Measurements from ENCODE around the gene KSR1.
"Not testable (repeated sequence)": the region's sequence is repeated elsewhere in the genome, so short reads cannot be mapped to it uniquely, and the experiment has no call there.

KSR1 gene

DNA sequence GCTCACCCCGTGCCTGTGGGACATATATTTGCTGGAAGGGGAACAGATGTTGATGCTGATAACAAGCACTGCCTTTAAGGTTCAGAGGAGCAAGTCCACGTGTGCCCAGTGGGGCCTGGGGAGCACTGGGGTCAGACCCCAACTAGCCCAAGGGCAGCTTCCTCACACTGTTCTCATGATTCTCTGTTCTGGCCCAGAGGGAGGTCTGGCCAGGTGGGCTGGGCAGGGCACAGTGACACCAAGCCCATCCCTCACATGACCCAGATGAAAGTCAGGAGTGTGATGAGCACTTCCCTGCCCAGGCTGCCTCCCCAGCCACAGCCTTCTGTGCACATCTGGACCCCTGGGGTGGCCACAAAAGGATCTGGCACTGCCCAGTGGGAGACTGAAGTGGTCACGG is 29.8 kb upstream of the KSR1 start:
- DNase-seq (ENCODE audit: low spot score): not testable (repeated sequence)

DNA sequence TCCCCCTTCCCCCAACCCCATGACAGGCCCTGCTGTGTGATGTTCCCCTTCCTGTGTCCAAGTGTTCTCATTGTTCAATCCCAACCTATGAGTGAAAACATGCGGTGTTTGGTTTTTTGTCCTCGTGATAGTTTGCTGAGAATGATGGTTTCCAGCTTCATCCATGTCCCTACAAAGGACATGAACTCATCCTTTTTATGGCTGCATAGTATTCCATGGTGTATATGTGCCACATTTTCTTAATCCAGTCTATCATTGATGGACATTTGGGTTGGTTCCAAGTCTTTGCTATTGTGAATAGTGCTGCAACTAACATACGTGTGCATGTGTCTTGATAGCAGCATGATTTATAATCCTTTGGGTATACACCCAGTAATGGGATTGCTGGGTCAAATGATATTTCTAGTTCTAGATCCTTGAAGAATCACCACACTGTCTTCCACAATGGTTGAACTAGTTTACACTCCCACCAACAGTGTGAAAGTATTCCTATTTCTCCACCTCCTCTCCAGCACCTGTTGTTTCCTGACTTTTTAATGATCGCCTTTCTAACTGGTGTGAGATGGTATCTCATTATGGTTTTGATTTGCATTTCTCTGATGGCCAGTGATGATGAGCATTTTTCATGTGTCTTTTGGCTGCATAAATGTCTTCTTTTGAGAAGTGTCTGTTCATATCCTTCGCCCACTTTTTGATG is 28.9 kb upstream of the KSR1 start:
- not testable (repeated sequence) for DNase-seq (ENCODE audit: low spot score)

DNA sequence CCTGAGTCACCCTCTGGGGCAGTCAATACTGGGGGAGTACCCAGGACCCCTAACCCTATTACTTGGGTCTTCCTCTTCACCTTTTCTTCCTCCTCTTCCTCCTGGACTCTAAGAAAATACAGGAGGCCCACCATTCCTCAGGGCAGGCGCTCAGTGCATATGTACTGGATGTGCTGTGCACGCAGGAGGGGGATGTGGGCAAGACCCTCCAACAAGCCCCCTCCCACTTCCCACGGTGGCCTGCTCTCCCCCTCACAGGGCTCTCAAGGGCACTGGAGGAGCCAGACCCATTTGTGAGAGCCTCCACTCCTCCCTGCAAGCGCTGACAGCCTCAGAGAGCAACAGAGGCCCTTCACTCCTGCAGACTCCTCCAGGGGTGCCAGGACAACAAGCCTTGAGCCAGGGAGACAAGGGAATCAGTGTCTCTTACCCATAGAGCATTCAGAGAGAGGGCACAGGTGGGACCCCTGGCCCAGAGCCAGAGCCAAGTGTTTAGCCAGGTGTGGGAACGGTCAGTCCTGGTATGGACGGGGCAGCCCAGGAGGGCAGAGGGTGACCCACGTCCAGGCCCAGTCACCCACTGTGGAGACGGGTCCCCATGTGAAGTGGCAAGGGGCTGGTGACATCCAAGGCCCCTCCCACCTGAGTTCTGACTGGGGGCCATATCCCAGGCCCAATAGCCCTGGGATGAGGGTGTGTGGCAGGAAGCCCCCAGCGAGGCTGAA is 27.3 kb upstream of the KSR1 start:
- no peak for DNase-seq (ENCODE audit: low spot score)

DNA sequence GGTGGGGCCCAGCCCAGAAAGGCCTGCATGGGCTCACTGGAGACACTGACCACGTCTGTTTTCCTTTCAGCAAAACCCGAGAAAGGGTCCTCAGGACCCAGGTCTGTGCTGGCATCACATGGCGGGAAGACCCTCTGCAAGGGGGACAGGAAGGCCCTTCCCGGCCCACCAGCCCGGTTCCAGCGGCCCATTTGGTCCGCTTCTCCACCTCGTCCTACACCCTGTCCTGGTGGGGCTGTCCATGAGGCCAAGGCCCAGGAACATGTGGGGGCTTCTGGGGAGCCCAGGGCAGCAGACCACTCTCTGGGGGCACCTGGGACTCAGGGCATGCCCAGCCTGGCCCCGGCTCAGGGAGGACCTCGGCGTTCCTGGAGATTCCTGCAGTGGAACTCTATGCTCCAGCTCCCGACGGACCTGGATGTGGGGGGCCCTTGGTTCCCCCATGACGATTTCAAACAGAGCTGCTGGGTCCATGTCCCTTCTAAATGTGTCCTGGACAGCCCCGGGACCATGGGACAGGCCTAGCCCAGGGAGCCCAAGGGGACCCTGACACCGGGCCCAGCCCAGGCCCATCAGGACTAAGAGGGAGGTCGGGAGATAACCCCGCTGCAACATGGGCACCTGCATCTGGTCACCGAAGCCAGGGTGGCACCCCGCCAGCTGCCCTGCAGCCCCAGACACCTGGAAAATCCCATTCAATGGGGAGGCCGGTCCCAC is 26.4 kb upstream of the KSR1 start:
- DNase-seq (ENCODE audit: low spot score): no peak

DNA sequence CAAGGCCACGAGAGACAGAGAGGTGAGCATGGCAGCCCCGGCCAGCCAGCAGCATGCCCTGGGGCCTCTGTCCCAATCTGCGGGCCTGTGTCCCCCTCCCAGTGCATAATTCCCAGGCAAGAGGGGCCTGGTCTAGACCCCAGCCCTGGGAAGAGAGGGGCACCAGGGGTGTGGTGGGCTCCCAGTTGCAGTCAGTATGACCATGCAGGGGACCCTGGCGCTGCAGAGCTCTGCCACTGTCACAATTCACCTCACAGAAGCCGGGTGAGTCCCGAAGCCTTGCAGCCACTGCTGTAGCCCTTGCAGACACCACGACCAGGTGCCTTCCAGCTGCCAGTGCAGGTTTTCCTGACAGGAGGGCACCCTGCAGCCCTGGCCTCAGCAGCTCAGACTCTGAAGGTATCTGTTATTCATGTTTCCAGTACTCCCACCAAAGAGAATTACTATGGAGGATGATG is 25.8 kb upstream of the KSR1 start:
- no peak for DNase-seq (ENCODE audit: low spot score)

DNA sequence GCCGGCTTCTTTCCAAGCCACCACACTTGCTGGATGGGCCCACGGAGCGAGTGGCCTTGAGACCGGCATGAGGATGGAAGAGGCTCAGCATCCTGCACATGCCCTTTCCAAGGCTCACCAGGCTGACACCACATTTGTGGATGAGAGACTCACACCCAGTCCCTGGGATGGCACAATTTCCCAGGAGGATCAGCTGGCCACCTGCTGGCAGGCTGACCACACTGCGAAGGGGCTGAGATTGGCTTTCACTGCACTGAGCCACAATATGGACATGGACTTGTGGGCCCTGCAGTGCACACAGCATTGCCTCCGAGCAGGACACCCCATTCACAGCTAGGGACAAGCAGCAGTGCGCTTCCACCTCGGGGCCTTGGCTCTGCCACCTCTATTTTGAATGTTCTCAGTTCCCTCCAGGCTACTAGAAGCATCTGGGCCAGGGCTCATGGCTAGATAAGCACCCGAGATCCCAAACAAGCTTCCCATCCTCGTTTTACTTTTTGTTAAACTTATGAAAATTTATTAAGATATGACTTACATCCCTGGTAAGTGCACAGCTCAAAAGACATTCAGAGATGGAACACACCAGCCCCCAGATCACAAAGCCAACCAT is 25.3 kb upstream of the KSR1 start:
- peak; percentile 42 for DNase-seq (ENCODE audit: low spot score)

DNA sequence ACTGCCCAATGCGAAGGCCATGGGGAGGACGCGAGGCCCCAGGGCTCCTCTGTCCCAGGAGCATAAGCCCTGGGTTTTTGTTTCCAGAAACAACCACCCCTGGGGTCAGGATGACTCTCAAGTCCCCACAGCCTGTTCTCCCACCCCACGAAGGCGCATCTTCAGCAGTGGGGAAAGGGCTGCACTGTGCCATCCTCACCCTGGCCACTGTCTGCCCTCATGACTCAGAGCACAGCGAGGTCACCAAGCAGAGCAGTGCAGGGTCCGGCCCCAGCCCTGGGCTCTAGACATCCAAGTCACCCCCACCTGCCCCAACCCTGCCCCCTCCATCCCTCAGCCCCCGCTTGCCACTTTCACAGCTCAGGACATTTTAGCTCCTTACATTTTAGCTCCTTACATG is 22.7 kb upstream of the KSR1 start:
- DNase-seq (ENCODE audit: low spot score): no peak

DNA sequence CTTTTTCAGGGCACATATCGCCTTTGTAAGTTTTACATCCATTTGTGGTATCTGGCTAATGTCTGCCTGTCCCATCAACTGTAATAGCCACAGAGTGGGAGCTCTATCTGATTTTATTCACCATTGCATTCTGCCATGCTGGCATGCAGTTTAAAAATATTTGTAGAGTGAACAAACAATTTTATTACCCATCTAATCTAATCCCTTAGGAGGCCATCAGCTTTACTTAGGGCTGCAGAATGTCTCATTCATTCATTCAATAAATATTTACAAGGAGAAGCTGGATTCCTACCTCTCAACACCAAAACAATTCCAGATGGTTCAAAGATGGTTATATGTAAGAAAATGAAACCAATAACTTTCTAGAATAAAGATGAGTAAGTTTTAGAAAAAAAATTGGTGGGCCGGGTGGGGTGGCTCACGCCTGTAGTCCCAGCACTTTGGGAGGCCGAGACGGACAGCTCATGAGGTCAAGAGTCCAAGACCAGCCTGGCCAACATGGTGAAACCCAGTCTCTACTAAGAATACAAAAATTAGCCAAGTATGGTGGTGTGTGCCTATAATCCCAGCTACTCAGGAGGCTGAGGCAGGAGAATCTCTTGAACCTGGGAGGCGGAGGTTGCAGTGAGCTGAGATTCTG is 20.7 kb upstream of the KSR1 start:
- DNase-seq (ENCODE audit: low spot score): not testable (repeated sequence)

DNA sequence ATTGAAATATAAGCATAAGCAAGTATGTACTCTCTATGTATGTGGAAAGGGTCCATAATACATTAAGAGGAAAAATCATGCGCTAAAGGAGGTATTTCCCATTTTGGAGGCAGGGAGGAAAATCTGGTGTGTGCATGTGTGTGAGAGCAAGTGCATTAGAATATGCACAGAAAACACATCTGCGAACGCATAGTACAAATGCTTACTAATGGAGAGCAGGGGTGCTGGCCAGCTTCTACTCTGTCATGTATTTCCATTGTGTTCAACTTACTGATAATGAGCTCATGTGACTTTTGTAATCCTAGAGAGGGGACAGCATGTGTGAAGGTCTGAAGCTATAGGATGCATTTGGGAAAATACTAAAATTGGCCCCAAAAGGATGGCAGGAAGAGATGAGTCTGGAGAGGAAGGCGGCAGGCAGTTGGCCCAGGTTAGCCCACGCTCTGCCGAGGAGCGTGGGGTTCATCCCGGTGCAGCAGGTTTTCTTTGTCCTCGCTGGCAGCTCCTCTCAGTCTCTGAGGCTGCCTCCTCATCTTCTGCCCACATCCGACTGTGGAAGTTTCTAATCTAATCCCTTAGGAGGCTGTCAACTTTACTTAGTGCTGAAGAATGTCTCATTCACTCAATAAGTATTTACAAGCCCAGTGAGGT is 17.8 kb upstream of the KSR1 start:
- no peak for DNase-seq (ENCODE audit: low spot score)

DNA sequence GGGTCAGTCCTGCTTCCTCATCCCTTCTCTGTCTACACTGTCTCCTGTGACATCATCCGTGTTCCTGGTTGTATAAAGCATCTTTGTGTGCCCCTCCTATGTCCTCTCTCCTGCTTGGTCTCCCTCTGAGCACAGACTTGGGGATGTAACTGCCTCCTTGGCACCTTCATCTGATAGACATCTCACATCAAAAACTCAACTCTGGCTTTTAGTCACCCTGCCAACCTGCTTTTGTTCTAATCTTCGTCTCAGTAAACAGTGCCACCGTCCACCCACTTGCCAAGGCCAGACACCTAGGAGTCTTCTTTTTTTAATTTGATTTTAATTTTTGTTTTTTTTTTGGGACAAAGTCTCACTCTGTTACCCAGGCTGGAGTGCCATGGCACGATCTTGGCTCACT is 16.9 kb upstream of the KSR1 start:
- no peak for DNase-seq (ENCODE audit: low spot score)

DNA sequence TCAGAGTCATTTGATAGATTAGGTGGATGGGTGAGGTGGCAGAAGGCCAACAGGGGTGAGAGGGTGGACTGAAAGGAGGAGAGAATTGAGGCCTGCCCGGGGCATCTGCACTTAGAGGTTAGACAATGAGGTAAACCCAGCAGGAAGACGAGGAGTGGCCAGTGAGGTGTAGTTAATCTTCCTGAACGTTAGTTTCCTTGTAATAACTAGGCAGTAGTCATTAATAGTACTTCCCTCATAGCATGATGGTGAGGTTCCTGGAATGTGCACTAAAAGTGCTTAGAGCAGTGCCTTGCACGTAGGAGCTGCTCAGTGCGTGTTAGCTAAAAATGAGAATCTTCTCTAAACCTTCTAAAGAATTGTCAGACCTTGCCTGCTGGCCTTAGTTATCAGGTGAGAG is 13.5 kb upstream of the KSR1 start:
- no peak for DNase-seq (ENCODE audit: low spot score)

DNA sequence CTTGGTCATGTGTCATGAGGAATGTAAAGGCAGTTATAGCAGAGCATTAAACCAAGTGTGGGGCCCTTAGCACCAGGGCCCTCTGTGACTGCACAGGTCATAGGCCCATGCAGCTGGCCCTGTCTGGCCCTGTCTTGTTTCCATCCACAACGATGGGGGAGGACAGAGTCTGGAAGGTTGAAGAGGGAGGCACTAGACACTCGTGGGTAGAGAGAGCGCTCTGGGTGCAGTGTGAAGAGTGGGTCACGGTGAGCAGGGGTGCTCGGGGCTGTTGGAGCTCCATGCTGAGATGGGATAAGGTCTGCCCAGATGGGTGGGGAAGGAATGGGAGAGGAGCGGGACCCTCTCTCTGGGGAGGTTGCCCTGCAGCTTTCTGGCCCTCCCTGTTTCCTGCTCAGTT is 12.8 kb upstream of the KSR1 start:
- DNase-seq (ENCODE audit: low spot score): no peak

DNA sequence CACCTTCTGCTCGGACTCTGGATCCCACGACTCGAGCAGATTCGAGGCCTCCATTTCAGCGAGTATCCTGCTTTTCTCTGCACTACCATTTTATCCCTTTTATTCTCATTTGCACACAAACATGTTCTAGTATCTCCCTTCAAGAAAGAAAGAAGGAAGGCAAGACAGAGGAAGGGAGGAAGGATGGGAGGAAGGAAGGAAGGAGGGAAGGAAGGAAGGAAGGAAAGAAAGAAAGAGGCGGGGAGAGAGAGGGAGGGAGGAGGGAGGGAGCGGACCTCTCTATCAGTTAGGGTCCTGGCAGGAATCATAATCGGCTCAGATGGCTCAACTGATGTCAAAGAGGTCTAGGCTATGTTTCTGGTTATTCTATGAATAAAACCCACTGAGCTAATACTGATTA is 10.3 kb upstream of the KSR1 start:
- DNase-seq (ENCODE audit: low spot score): no peak

DNA sequence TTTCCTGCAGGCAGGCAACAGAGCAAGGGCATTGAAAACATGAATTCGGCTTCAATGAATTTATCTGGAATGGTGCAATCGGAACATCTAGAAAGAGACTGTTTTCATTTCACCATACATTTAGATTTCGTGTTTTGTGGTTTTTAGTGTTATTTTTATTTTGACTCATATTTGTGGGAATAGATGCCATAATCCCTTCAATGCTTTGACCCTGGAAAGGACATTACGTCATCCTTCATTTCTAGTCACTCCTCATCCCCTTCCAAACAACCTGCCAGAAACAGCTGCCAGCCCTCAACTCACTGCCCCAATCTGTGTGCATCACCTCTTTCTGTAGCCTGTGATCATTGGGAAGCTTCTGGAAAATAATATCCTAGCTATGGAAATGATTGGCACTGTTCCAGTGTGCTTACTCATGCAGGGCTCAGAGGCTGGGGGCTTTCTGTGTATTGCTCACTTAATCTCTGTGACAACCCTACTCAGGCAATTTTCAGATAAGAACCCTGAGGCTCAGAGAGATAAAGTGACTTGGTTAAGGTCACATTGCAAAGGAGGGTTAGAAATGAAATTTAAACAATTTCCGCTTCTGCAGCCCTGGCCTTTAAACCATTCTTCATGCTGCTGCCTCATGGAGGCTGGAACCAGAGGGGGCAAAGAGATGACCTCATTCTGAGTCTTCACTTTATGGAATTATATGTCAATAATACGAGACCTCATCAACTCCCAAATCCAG is 9.5 kb upstream of the KSR1 start:
- peak; percentile 68 for DNase-seq (ENCODE audit: low spot score)

DNA sequence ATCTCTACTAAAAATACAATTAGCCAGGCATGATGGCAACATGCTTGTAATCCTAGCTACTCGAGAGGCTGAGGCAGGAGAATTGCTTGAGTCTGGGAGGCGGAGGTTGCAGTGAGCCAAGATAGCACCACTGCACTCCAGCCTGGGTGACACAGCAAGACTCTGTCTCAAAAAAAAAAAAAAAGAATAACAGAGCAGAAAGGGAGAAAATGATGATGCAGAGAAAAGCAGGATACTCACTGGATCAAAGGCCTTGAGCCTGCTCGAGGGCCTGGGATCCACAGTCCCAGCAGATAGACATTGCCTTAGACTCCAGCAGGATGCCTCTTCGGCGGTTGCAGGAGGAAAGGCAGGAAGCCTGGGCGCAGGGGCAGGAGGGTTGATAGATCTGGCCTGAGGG is 7.7 kb upstream of the KSR1 start:
- DNase-seq (ENCODE audit: low spot score): not testable (repeated sequence)

DNA sequence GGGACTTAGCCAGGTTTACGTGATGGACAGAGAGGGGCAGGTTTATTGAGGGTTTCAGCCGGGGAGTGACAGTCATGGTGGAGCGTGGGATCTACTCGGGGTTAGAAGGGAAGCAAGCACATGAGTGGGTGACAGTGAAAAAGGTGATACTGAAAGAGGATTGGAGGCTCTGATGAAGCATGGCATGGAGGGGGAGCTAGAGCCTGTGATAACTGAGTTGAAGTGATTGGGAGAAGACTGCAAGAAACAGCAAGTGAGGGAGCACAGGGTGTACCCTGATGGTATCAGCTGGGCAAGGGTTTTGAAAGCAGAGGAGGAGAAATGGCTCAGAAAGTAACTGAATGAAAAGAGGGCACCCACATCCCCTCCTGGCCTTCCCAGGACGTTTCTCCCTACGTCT is 6.7 kb upstream of the KSR1 start:
- no peak for DNase-seq (ENCODE audit: low spot score)

DNA sequence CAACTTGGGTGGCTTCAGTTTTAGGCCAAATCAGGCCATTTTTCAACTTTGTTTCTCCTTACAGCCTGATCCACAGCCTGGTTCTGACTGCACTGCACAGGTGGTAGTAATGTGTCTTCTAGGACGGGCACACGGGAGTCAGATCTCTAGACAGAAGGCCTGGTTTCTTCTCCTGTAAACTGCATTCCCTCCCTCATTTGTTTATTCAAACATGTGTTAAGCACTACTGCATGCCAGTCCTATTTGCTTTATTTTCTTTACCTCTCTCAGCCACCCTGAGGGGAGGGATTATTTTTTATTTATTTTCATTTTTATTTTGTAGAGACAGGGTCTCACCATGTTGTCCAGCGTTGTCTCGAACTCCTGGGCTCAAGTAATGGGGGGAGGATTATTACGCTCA is 6.3 kb upstream of the KSR1 start:
- DNase-seq (ENCODE audit: low spot score): no peak

DNA sequence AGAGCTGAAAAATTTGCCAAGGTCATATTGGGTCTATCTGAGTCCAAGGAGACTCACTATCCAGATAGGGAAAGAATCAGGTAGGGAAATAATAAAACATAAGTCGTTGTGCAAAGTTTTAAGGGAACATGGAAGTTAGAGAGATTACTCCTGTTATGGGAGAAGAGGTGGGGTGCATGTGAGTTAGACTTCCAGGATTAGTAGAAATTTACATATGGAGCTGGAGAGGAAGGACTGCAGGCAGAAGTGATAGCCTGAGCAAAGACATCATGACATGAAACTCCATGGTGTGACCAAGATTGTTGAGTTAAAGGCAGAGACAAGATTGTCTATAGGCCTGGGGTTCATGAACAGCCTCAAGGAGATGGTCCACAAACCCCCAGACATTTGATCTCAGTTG is 5.8 kb upstream of the KSR1 start:
- no peak for DNase-seq (ENCODE audit: low spot score)

DNA sequence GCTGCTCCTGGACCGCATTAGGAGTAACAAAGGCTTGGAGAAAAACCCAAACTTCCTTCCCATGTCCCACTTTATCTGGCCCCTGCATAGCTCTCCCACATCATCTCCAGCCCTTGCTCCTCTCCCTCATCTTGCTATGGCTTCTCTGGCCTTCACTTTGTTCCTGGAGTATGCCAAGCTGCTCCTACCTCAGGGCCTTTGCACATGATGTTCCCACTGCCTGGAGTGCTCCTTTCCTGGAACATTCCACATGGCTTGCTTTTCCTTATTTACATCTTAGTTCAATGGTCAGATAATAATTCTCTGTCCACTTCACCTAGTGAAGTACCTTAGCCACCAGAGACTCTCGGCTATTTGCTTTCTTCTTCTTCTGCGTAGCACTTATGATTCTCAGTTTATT is 4.3 kb upstream of the KSR1 start:
- no peak for DNase-seq (ENCODE audit: low spot score)

DNA sequence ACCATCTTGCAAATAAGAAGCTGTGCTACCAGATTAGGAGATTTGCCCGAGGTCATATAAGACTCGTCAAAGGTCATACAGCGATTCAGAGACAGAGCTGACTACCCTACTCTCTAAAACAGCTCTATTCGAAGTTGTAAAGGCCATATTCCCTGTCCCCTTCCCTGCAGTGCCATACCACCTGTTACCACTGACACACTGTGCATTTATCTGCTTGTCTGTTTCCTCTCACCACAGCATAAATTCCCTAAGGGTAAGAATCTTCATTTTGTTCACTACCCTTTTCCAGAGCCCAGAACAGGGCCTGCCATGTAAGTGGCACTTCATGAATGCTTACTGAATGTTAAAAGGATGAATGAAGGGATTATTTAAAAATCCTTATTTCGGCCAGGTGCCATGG is 3.4 kb upstream of the KSR1 start:
- no peak for DNase-seq (ENCODE audit: low spot score)

DNA sequence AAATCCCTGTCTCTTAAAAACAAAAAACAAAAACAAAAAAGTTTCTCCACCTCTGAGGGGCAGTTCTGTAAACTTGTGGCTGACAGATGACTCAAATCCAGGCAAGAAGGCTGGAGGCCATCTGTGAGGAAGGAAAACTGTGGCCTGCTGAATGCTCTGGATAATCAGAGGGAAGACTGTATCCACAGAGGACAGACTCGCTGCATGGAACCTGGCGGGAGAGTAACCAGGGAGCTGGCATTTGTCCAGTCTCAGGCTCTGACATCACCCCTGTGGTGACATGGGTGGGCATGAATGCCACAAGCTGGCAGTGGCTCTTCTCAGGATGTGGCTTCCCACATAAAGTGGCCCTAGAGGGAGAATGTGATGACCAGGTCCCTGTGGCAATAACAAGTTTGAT is 2.8 kb upstream of the KSR1 start:
- no peak for DNase-seq (ENCODE audit: low spot score)
